Stomach (tissue), 4 donors: Measurements from ENCODE around the gene SYNE2.
"Not testable (repeated sequence)": the region's sequence is repeated elsewhere in the genome, so short reads cannot be mapped to it uniquely, and the experiment has no call there.

Experiments used
- CTCF ChIP-seq, 7 experiments: fragments of 450-650 bp in 4 of 7; fragments of 200-600 bp in 3 of 7; sonication (generic) in 3 of 7; IDR thresholded peaks; one replicate each; pipeline ENCODE4 v1.5.1; 2016 to 2019; ENCODE audit warnings: antibody characterized with exemption in 7 of 7, control low read depth in 2 of 7, mild to moderate bottlenecking in 1 of 7
- EP300 ChIP-seq: sonication (generic); formaldehyde crosslinking; IDR thresholded peaks from one replicate; pipeline ENCODE4 v1.6.1; 2017; ENCODE audit warnings: antibody characterized with exemption
- POLR2A ChIP-seq, 4 donors: fragments of 450-650 bp; IDR thresholded peaks; one replicate each; pipeline ENCODE4 v1.6.1; 2016; ENCODE audit warnings: antibody characterized with exemption in 4 of 4, control low read depth in 2 of 4, mild to moderate bottlenecking in 1 of 4, moderate library complexity in 1 of 4
- POLR2AphosphoS5 ChIP-seq, 3 donors: sonication (generic); formaldehyde crosslinking; IDR thresholded peaks; one replicate each; pipeline ENCODE4 v1.6.1; 2016; ENCODE audit warnings: antibody characterized with exemption in 3 of 3

- not testable (repeated sequence) for TF ChIP-seq EP300; CTCF (IDR thresholded peaks at IDR 0.05); POLR2A (IDR thresholded peaks at IDR 0.05); POLR2AphosphoS5 (IDR thresholded peaks at IDR 0.05)
These were observed 185.3 kb downstream of the SYNE2 start for GRCh38 chr14:64037869-64038745.
